NCI-H2107 (cell line): ENCODE results near the gene RER1.

Source experiments
- DNase-seq: peaks from one replicate; lab custom pipeline; 2025; lab: John Stamatoyannopoulos, UW

Gene RER1

GRCh38 chr1:2407991-2408275 lies 16.3 kb downstream of the RER1 start:
- DNase-seq = no peak

GRCh38 chr1:2408456-2408855 lies 16.8 kb downstream of the RER1 start:
- no peak for DNase-seq

GRCh38 chr1:2408859-2409276 lies 17.2 kb downstream of the RER1 start:
- no peak for DNase-seq

- no peak for DNase-seq
Measured at GRCh38 chr1:2409745-2410144, 18.1 kb downstream of the RER1 start.

- DNase-seq = no peak
Measured at GRCh38 chr1:2411801-2412394, 20.3 kb downstream of the RER1 start.

GRCh38 chr1:2412395-2412772 lies 20.7 kb downstream of the RER1 start, which contains the start of gene PEX10:
TSS of gene PEX10 (minus strand) at chr1:2412564. CDS start at chr1:2412502, 62 bp downstream.
- peak; percentile 21 for DNase-seq

- DNase-seq = no peak
Measured at GRCh38 chr1:2412773-2413494, 21.3 kb downstream of the RER1 start.

- no peak for DNase-seq
Measured at GRCh38 chr1:2413495-2414296, 22.1 kb downstream of the RER1 start.

GRCh38 chr1:2414297-2414958 lies 22.8 kb downstream of the RER1 start:
- DNase-seq = no peak

- no peak for DNase-seq
Measured at GRCh38 chr1:2415337-2415736, 23.7 kb downstream of the RER1 start.

- no peak for DNase-seq
Measured at GRCh38 chr1:2415801-2416208, 24.2 kb downstream of the RER1 start.

GRCh38 chr1:2416403-2416802 lies 24.8 kb downstream of the RER1 start:
- no peak for DNase-seq

- no peak for DNase-seq
Measured at GRCh38 chr1:2417083-2417832, 25.6 kb downstream of the RER1 start.

GRCh38 chr1:2417833-2418225 lies 26.2 kb downstream of the RER1 start:
- no peak for DNase-seq

- DNase-seq = no peak
Measured at GRCh38 chr1:2418791-2419320, 27.2 kb downstream of the RER1 start.

- no peak for DNase-seq
Measured at GRCh38 chr1:2419416-2419815, 27.8 kb downstream of the RER1 start.

- DNase-seq = no peak
Measured at GRCh38 chr1:2422523-2422922, 30.9 kb downstream of the RER1 start.

- no peak for DNase-seq
Measured at GRCh38 chr1:2425892-2426291, 34.3 kb downstream of the RER1 start.

- DNase-seq = no peak
Measured at GRCh38 chr1:2426540-2426939, 34.9 kb downstream of the RER1 start.

GRCh38 chr1:2427051-2427450 lies 35.4 kb downstream of the RER1 start:
- DNase-seq = no peak

GRCh38 chr1:2427976-2428375 lies 36.3 kb downstream of the RER1 start:
- DNase-seq = no peak

GRCh38 chr1:2428490-2428889 lies 36.8 kb downstream of the RER1 start:
- no peak for DNase-seq
